Activated T-cell treated with anti-CD3 and anti-CD28 coated beads for 48 hours (primary cell): Measurements from ENCODE around the gene NFS1.

Experiments used
- DNase-seq: peaks from one replicate; pipeline ENCODE4 v3.0.0-alpha.2; 2020; ENCODE audit warnings: low read depth

NFS1 gene

GRCh38 chr20:35637276-35637675, 61.9 kb downstream of the NFS1 start:
- no peak for DNase-seq

GRCh38 chr20:35636095-35636494, 63.1 kb downstream of the NFS1 start:
- no peak for DNase-seq

GRCh38 chr20:35635652-35636051, 63.5 kb downstream of the NFS1 start:
- no peak for DNase-seq

GRCh38 chr20:35632539-35633115, 66.5 kb downstream of the NFS1 start:
- no peak for DNase-seq

- no peak for DNase-seq
These were observed 68.5 kb downstream of the NFS1 start for GRCh38 chr20:35630636-35631035.

- DNase-seq: no peak
These were observed 69.6 kb downstream of the NFS1 start for GRCh38 chr20:35629427-35630145.

GRCh38 chr20:35627121-35627520, 72.0 kb downstream of the NFS1 start:
- no peak for DNase-seq

GRCh38 chr20:35626386-35627001, 72.7 kb downstream of the NFS1 start:
- no peak for DNase-seq

GRCh38 chr20:35625584-35626385, 73.4 kb downstream of the NFS1 start:
- no peak for DNase-seq

- no peak for DNase-seq
These were observed 77.6 kb downstream of the NFS1 start for GRCh38 chr20:35621560-35621946.

- DNase-seq: no peak
These were observed 78.2 kb downstream of the NFS1 start for GRCh38 chr20:35620818-35621559.

GRCh38 chr20:35619196-35620095, 79.7 kb downstream of the NFS1 start:
- DNase-seq: peak; percentile 82

GRCh38 chr20:35618263-35619131, 80.7 kb downstream of the NFS1 start:
- DNase-seq: no peak
